ENCODE measurements around the gene FOXI3. TPM values are rescaled to one million over a fixed set of nuclear protein-coding genes. Genes with fewer than 3 reads are reported as not detected.

Gene FOXI3
- total RNA-seq, 2 experiments from 2014 or later, result not detected

DNA sequence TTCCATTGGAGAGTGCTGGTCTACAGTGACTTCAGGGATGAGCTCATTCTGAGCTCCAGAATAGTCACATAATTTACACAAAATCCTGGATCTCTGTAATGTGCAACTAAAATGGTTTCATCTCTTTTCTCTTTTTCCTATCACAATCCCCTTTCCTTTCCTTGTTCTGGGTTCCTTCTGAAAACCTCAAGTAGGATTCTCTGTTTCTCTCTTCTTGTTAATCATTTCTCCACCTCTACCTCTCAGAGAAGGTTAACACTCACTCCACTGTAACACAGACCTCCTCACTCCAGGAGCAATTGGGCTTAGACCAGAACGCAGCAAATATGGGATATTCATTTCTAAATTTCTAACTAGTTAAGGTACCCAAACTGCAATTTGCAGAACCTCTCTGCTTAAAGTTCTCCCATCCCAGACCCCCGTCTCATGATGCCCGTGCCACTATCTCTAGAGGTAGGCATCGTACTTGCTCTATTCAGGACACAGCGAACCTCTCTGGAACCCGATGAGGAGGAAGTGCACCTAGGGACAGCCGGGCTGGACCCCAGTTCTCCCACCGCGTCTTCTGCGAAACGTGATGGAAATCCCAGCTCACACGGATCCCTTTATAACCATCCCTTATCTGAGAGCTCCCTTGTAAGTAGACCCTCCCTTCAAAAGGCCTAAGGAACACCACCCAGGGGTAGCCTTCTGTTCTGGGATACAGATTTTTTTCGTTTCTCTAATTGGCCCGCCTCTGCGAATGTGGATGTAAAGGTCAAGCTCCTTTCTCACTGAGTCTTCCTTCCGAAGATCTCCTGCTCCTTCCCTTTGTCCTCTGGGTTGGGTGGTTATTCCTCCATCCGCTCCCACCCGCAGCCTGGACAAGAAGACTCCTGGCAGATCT lies 1.3 kb downstream of the FOXI3 start:
- TF ChIP-seq EZH2phosphoT487 (IDR thresholded peaks at IDR 0.05; ENCODE audit: borderline replicate concordance, low read depth, low read length), result no peak
- DNase-seq (ENCODE audit: low spot score), result no peak
- H2AFZ ChIP-seq (ENCODE audit: low read length), result no peak overlapping the region
- H3K4me2 ChIP-seq (ENCODE audit: low read length), result no peak overlapping the region
- H3K36me3 ChIP-seq (ENCODE audit: insufficient read depth, low read length), result no peaks in the 10 kb centered on the region
- H3K4me3 ChIP-seq (ENCODE audit: low read depth, low read length, poor library complexity, severe bottlenecking), result no peak overlapping the region
- no peaks in the 10 kb centered on the region for H4K20me1 ChIP-seq (ENCODE audit: insufficient read depth, low read length)
- no peaks in the 10 kb centered on the region for H3K9me2 ChIP-seq (ENCODE audit: insufficient read depth, low read length)
- intact Hi-C loops (cut with micrococcal nuclease; ENCODE audit: unreplicated experiment), result no loop called here
- ChIA-PET CTCF (ENCODE audit: unreplicated experiment) (no interaction called here), POLR2A (interaction anchor here (0.9 kb wide), 1 partner anchor 17 kb away, joined by 3 read pairs; no protein-coding TSS in a partner anchor)
- H3K27ac ChIP-seq (ENCODE audit: low read depth, low read length, poor library complexity, severe bottlenecking), result no peak overlapping the region
- H3K4me1 ChIP-seq (ENCODE audit: insufficient read depth, low read length, poor library complexity, severe bottlenecking), result no peaks in the 10 kb centered on the region
- no peaks in the 10 kb centered on the region for H3K9me3 ChIP-seq (ENCODE audit: low read length)
- no TSS peak for BruUV-seq (replicated peaks)
- no peaks in the 10 kb centered on the region for H3K79me2 ChIP-seq (ENCODE audit: insufficient read depth, low read depth, low read length)

DNA sequence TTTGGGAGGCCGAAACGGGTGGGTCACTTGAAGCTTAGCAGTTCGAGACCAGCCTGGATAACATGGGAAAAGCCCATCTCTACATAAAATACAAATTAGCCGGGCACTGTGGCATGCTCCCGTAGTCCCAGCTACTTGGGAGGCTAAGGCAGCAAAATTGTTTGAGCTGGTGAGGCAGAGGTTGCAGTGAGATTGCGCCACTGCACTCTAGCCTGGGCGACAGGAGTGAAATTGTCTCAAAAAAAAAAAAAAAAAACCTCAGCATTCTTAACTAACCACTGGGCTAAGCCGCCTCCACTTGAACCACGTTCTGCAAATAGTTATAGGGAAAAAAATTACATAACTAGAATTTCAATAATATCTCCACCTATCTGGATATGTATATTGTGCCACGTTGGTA lies 2.3 kb downstream of the FOXI3 start:
- no peak for TF ChIP-seq EZH2phosphoT487 (IDR thresholded peaks at IDR 0.05; ENCODE audit: borderline replicate concordance, low read depth, low read length)
- TF ChIP-seq, protein P1, sequence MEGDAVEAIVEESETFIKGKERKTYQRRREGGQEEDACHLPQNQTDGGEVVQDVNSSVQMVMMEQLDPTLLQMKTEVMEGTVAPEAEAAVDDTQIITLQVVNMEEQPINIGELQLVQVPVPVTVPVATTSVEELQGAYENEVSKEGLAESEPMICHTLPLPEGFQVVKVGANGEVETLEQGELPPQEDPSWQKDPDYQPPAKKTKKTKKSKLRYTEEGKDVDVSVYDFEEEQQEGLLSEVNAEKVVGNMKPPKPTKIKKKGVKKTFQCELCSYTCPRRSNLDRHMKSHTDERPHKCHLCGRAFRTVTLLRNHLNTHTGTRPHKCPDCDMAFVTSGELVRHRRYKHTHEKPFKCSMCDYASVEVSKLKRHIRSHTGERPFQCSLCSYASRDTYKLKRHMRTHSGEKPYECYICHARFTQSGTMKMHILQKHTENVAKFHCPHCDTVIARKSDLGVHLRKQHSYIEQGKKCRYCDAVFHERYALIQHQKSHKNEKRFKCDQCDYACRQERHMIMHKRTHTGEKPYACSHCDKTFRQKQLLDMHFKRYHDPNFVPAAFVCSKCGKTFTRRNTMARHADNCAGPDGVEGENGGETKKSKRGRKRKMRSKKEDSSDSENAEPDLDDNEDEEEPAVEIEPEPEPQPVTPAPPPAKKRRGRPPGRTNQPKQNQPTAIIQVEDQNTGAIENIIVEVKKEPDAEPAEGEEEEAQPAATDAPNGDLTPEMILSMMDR (conservative IDR thresholded peaks at IDR 0.05; ENCODE audit: low read length), result no peak
- no peaks in the 10 kb centered on the region for H3K36me3 ChIP-seq (ENCODE audit: insufficient read depth, low read length)
- no peak overlapping the region for H2AFZ ChIP-seq (ENCODE audit: low read length)
- POLR2A ChIA-PET, result interaction anchor here (0.6 kb wide), 1 partner anchor 110 kb away, joined by 3 read pairs; no protein-coding TSS in a partner anchor
- H3K4me1 ChIP-seq (ENCODE audit: insufficient read depth, low read length, poor library complexity, severe bottlenecking), result no peaks in the 10 kb centered on the region
- BruUV-seq (replicated peaks), result no TSS peak
- CTCF ChIA-PET (ENCODE audit: unreplicated experiment), result no interaction called here
- H3K9me2 ChIP-seq (ENCODE audit: insufficient read depth, low read length), result no peaks in the 10 kb centered on the region
- intact Hi-C loops (cut with micrococcal nuclease; ENCODE audit: unreplicated experiment), result no loop called here
- H3K27ac ChIP-seq (ENCODE audit: low read depth, low read length, poor library complexity, severe bottlenecking), result no peak overlapping the region
- H3K4me2 ChIP-seq (ENCODE audit: low read length), result no peak overlapping the region
- no peak overlapping the region for H3K4me3 ChIP-seq (ENCODE audit: low read depth, low read length, poor library complexity, severe bottlenecking)
- H3K9me3 ChIP-seq (ENCODE audit: low read length), result no peaks in the 10 kb centered on the region
- H3K79me2 ChIP-seq (ENCODE audit: insufficient read depth, low read depth, low read length), result no peaks in the 10 kb centered on the region
- DNase-seq (ENCODE audit: low spot score), result no peak
- H4K20me1 ChIP-seq (ENCODE audit: insufficient read depth, low read length), result no peaks in the 10 kb centered on the region

DNA sequence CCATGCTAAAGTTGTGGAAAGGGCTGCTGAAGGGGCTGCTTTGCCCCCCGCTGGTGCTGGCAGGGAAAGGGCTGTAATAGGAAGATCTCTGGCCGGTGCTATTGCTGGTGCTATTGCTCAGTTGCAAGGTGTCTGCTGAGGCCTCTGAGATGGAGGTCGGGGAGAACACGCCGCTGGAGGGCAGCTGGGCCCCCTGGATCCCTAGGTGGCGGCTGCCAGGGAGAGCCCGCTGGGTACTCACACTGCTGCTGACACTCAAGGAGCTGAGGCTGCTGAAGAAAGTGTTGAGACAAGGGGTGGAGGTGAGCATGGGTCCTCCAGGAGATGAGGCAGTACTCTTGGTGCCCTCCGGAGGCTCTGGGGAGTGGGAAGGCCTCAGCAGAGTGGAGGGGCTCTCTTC lies 4.2 kb downstream of the FOXI3 start:
- no peaks in the 10 kb centered on the region for H3K9me2 ChIP-seq (ENCODE audit: insufficient read depth, low read length)
- BruUV-seq (replicated peaks), result no TSS peak
- TF ChIP-seq, protein P1 (conservative IDR thresholded peaks at IDR 0.05; ENCODE audit: low read length), result no peak
- TF ChIP-seq EZH2phosphoT487 (IDR thresholded peaks at IDR 0.05; ENCODE audit: borderline replicate concordance, low read depth, low read length), result no peak
- H3K4me2 ChIP-seq (ENCODE audit: low read length), result no peak overlapping the region
- H3K36me3 ChIP-seq (ENCODE audit: insufficient read depth, low read length), result no peaks in the 10 kb centered on the region
- H3K79me2 ChIP-seq (ENCODE audit: insufficient read depth, low read depth, low read length), result no peaks in the 10 kb centered on the region
- no peaks in the 10 kb centered on the region for H3K4me1 ChIP-seq (ENCODE audit: insufficient read depth, low read length, poor library complexity, severe bottlenecking)
- H2AFZ ChIP-seq (ENCODE audit: low read length), result no peak overlapping the region
- ChIA-PET CTCF (ENCODE audit: unreplicated experiment) (no interaction called here), POLR2A (no interaction called here)
- H4K20me1 ChIP-seq (ENCODE audit: insufficient read depth, low read length), result no peaks in the 10 kb centered on the region
- intact Hi-C loops (cut with micrococcal nuclease; ENCODE audit: unreplicated experiment), result no loop called here
- no peaks in the 10 kb centered on the region for H3K9me3 ChIP-seq (ENCODE audit: low read length)
- DNase-seq (ENCODE audit: low spot score), result no peak
- no peak overlapping the region for H3K27ac ChIP-seq (ENCODE audit: low read depth, low read length, poor library complexity, severe bottlenecking)
- H3K4me3 ChIP-seq (ENCODE audit: low read depth, low read length, poor library complexity, severe bottlenecking), result no peak overlapping the region
